Measurements from ENCODE around the gene DGKI.

The DGKI gene

GRCh38 chr7:137787301-137787976 lies 59.3 kb downstream of the DGKI start:
- DNase-seq, result no peak

DNA sequence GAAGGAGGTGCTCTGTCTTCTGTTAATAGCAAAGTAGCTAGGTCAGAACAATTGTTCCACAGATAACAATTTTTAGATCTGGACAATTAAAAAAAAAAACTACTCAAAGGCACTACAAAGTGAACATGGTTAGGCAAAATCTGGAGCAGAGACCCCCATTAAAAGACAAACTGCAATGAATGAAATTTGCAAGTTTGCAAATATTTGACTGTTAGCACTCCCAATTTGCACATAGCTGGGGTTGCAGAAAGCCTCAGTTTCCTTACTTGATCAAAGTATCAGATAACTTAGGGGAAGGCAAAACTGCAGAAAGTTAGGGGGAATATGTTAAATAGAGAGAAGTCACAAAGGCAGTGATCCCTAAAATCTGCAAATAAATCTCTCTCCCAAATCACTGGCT lies 68.3 kb downstream of the DGKI start:
- no peak for DNase-seq

GRCh38 chr7:137774793-137775201 lies 72.0 kb downstream of the DGKI start:
- no peak for DNase-seq

- DNase-seq, result no peak
Observed at GRCh38 chr7:137772748-137773147, 74.0 kb downstream of the DGKI start.

DNA sequence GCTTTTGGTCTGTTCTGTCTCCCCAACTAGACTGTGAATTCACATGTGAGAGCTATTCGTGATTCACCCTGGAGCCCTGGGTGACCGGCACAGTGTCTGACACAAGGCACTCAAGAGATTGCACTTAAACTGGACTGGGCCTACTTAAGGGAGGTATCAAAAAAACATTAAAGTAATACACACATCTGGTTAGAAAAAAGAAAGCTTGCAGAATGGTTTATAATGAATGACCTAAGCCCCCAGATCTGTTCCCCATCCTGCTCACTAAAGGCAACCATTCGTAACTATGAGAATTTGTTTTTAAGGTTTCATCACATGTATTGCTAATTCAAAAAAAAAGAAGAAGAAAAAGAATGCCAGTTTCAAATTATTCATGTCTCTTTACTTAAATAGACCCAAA lies 74.5 kb downstream of the DGKI start:
- no peak for DNase-seq

GRCh38 chr7:137771679-137772078 lies 75.1 kb downstream of the DGKI start:
- DNase-seq, result no peak

- no peak for DNase-seq
Observed at GRCh38 chr7:137771273-137771672, 75.5 kb downstream of the DGKI start.

DNA sequence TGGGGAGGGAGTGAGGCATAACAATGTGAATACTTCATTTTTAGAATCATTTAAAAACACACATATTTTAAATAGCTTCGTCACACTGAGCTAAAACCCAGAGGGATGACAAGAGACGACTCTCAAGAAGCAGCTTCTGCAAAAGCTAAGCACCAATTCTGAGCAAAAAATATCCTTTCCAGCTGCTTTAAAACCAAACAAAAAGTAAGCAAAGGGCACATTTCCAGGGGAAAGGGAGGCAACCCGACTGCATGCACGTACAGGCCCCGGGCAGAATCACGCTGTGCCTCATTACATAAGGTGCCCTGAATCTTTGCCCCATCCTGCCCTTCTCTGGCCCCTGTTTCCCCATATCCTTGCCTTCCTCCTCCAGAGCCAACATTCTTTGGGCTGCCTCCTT lies 78.4 kb downstream of the DGKI start:
- DNase-seq, result no peak

GRCh38 chr7:137762334-137762733 lies 84.4 kb downstream of the DGKI start:
- DNase-seq, result no peak

DNA sequence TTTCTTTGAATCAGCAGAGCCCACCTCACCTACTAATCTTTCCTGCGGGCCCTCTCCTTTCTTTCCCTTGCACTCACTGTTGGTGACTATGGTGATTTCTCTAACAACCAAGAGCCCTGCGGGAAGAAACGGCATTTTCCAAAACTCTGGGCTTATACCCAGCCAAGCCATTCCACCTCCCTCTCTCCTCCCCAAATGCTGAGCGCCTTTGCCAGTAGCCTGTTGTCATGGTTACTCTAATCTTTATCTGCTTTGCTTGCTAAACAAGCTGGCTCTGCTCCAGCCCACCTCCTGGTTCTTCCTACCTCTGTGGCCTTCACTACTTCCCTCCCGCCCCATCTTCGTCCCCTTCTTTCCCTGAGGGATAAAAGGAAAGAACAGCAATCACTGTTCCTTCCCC lies 86.7 kb downstream of the DGKI start:
- no peak for DNase-seq

GRCh38 chr7:137757146-137757925 lies 89.4 kb downstream of the DGKI start:
- no peak for DNase-seq

GRCh38 chr7:137755846-137756651 lies 90.7 kb downstream of the DGKI start:
- no peak for DNase-seq

- DNase-seq, result no peak
Observed at GRCh38 chr7:137755427-137755826, 91.3 kb downstream of the DGKI start.

DNA sequence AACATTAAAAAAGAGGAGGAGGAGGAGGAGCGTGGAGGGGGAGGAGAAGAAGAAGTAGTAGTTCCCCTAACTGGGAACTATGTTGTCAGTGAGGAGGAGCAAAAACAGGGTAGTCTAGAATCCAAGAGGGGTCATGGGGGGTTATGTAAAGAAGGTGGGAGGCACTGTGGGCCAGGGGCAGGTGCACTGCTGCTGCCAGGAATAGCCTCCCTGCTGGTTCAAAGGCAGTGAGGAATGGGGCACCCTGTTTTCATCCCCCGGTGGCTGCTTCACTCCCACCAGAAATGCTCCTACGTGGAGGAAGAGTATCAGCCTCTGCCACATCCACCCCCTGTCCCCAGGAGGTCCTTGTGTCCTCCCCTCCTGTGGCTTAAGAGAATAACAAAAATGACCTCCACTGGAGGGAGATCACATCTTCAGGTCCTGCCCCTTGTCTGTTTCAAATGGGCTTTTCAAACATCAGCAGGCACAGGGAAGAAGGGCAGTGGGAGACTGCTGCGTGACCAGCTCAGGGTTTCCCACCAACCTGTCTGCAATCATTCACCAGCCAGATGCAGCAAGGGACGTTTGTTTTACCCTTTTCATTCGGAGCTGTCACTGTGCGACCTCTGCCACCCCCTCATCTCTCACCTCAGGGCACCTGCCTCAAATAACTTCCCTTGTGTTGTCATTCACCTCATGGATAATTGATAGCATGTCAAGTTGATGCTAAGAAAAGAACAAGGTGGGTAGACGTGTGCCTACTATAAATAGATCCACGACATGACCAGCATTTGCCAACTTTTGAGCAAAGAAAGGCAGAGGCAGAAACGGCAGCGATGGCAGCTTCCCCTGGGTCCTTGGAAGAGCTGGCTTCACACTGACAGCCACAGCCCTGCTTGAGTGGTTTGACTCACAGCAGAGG lies 92.6 kb downstream of the DGKI start:
- no peak for DNase-seq

- DNase-seq, result no peak
Observed at GRCh38 chr7:137753575-137753947, 93.2 kb downstream of the DGKI start.

- no peak for DNase-seq
Observed at GRCh38 chr7:137753067-137753466, 93.7 kb downstream of the DGKI start.

DNA sequence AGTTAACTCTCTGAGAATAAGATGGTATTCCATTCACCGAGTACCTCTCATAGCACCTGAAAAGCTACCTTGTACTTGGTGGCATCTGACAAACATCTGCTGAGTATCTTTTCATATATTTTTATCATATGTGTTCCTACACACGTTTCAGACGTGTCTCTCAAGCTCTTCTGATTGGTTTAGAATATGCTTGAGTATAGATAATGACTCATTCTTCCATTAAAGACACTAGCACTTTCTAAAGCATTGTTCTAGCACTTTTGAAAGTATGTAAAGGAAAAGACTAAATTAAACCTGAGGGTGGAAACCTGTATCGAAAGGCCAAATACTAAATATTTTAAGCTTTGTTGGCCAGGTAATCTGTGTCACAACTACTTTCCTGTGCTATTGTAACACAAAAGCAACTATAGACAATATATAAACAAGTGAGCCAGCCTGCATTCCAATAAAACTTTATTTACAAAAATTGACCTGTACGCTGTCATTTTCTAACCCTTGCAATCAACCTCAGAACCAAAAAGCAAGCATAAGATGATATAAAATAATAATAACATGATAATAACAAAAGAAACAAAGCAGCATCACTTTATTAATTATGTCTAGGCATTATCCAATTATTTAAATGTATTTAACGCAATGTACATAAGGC lies 95.3 kb downstream of the DGKI start:
- DNase-seq, result no peak

DNA sequence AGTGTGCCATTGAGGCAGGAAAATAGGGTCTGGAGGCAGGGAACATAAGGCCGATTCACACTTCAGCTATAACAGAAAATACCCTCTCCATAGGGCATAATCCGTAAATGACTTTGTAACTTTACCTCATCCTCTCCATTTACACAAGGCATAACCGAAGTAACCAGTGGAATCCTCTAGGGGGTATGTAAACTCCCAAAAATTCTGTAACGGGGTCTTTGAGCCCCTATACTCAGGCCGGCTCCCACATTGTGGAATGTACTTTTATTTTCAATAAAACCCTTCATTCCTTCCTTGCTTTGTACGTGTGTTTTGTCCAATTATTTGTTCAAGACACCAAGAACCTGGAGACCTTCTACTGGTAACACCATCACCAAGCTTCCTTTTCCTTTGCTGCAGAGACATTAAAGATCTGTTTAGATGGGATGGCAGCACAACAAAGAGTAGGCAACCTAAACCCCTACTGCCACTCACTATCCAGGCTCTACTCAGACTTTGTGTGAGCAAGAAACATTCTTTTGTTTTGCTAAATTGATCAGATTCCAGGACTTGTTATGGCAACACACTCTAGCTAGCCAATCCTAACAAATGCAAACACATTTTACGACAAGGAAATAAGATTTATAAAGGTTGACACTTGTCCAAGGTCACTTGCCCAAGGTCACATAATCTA lies 99.3 kb downstream of the DGKI start:
- no peak for DNase-seq

GRCh38 chr7:137743021-137743420 lies 103.8 kb downstream of the DGKI start:
- no peak for DNase-seq

- DNase-seq, result no peak
Observed at GRCh38 chr7:137742051-137742450, 104.7 kb downstream of the DGKI start.

DNA sequence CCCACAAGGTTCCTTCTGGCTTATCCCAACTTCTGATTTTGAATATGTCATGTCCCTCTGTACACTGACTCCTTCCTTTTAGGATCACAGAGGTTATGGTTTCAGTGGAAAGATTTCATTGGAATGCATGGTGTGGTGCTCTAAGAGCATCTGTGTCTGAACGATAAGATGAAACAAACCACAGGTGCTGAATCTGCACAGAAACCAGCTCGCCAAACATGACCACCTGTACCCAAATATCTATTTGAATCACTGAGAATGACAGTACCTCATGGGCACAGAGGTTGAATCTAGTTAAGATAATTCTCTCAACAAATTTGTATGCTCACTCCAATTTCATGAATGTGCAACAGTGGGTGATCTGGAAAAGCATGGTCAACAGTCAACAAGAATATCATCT lies 105.3 kb downstream of the DGKI start:
- no peak for DNase-seq

DNA sequence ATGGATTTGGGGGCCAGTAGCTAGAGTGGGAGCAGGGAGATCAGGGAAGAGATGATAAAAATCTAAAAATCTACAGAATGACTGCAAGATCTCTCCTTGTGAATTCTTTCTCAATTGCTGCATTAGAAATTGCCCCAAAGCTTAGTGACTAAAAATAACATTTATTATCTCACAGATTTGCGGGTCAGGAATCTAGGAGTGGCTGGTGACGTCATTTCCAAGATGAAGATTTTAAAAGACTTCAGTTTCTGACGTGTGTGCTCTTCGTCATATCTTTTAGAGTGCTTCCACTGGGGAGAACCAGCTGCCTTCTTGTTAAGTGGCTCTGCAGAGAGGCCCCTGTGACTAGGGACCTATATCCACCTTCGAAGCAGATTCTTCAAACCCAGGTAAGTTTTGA lies 112.6 kb downstream of the DGKI start:
- DNase-seq, result no peak
